ENCODE data around the gene LRTM2.

LRTM2 gene

DNA sequence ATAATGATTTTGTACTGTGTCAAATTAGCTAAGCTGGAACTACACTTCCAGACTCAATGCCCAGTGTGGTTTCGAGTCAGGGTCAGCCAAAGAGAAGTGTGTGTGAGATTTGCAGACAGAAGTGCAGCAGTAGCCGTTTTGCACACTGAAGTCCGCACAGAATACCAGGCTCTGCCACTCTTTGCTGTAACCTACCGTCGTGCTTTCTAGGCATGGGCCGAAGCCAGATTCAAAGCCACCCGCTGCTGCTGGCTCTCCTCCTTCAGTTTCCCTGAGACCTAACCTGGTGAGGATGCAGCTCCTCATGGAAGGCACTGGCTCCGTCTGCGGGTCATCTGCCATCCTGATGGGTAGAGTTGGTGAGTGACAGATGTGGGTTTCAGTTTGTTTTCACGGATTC lies 48.8 kb downstream of the LRTM2 start:
- no peak for DNase-seq

DNA sequence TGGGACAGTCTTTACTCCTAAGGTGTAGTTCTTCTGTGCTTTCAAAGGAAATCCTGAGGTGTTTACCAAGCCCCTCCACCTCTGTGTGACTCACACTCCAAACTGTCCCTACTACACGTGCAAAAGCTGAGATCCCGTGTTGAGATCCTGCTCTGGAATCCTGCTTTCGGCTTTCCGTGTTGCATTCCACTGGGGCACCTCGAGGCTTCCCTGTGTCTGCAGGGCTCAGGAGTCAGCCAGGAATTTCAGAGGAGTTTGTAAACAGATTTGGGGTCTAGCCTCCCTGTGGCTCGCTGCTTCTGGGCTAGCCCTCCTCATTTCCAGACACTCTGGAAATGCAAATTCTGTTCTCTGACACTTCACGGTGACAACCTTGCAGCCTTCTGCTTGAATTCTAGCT lies 49.7 kb downstream of the LRTM2 start:
- no peak for DNase-seq

DNA sequence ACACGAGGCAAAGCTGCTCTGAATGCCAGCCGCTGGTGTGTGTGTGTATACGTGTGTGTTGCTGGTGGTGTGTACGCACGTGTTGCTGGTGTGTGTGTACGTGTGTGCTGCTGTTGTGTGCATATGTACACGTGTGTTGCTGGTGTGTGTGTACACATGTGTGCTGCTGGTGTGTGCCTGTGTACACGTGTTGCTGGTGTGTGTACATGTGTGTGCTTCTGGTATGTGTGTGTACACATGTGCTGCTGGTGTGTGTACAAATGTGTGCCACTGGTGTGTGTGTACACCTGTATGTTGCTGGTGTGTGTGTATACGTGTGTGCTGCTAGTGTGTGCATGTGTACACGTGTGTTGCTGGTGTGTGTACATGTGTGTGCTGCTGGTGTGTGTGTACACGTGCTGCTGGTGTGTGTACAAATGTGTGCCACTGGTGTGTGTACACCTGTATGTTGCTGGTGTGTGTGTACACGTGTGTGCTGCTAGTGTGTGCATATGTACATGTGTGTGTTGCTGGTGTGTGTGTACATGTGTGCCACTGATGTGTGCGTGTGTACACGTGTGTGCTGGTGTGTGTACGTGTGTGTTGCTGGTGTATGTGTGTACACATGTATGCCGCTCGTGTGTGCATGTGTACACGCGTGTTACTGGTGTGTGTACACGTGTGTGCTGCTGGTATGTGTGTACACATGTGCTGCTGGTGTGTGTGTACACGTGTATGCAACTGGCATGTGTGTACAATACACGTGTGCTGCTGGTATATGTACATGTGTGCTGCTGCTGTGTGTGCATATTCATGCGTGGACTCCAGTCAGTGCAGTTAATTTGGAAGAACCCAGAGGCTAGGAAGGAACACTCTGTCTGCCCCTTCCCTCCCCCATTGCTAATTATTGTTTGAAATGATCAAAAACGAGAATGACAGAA lies 50.9 kb downstream of the LRTM2 start:
- DNase-seq = no peak

DNA sequence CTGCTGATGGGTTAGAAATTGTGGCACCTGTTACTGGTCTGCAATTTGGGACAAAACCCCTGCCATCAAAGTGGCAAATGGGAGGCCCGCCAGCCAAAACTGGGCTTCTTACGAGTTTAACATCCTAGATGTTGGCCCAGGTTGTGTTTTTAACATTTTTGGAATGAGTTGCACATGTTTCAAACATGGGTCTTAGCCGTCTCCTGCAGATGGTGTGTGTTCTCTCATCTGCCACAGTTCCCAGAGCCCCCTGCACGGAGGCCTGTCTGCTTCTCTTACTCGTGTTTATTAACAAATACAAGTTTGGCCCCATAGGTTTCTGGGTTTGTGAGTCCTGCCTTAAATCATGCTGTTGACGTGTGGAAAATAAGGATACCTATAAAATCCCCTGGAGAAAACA lies 51.6 kb downstream of the LRTM2 start:
- no peak for DNase-seq

DNA sequence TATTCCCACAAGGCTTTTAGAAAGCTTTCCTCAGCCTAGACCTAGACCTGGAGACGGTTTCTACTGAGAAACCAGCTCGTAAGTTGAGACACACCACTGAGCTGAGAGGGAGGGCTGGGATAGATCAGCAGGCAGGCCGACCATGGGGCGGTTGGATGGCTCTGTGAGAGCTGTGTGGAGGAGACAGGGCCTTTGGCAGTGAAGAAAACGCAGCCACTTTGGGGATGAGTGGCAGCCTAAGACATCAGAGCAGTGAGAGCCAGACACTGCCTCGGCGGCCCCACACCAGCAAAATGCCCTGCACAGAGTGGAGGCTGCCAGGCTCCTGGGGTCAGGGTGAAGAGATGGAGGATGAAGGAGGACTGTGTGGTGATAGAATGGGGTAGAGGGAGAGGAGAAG lies 52.1 kb downstream of the LRTM2 start:
- no peak for DNase-seq

DNA sequence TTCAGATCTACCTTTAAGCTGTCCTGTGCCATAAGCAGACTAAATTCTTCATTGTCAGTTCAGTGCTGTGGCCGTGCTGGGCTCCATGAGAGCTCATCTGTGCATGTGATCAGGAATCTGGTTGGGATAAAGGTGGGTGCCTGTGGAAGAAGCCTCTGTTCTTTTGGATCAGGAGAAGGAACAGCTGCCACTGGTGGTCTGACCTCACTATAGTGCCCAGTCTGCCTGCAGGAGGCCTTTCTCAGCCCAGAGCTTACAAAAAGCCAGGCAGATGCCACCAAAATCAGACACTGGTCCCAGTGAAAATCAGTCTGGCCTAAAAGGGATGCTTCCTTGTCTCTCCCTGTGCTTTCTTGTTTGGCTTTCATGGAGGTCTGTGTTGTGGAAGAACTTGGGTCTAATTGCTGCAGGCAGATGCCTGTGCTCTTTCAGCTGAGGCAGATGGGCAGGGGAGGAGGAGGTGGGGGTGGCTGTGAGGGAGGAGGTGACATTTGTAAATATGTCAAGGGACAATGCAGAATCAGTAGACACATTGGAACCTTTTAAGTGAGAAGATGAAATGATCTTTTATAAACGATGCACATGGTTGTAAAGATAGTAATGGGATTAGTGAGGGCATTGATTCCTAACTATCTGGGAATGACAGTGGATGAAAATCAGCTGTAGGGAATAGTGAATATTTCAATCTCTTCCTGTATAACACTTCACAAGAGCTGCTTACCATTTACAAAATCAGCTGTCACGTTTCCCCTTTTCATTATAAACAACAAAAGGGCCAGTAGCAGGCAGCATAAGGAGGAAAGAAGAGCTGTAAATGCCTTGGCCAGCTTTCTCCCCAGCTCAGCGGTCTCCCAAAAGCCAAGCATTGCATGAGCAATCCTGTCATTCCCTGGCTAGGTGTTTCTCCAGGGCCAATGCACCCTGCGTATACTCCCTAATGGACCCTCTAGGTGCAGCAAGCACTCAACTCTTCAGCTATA lies 53.5 kb downstream of the LRTM2 start:
- DNase-seq = no peak

DNA sequence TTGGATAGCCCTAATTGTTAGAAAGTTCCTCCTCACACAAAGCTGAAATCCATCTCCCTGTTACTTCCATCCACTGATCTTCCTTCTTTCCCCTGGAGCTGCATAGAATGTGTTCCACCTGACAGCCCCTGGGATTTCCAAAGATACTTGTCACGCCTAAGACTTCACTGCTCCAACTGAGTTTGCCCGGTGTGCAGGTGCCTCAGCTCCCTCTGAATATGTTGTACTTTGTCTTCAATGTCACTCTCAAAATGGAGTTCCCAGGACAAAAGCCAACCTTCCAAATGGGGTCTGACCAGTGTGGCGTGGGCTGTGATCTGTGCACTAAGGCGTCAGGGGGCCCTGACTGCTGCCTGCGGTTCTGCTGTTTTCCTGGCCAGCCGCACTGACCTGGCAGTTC lies 55.2 kb downstream of the LRTM2 start:
- no peak for DNase-seq

DNA sequence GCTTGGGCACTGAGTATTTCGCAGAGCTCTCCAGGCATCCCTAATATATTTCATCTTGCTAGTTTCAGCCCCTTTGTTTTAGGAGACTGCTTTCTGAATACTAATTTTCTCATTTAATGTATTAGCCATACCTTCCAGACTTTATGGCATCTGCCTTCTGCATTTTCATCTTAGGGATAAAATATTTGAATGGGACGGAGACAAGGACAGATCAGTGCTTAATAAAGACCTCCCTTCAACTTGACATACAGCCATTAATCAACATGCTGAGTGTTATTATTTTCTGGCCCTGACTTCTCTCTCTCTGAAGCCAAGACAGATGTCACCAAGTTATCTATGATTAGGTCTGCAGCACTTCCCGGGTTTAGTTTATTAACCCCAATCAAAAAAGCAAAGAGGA lies 55.7 kb downstream of the LRTM2 start:
- DNase-seq = no peak

DNA sequence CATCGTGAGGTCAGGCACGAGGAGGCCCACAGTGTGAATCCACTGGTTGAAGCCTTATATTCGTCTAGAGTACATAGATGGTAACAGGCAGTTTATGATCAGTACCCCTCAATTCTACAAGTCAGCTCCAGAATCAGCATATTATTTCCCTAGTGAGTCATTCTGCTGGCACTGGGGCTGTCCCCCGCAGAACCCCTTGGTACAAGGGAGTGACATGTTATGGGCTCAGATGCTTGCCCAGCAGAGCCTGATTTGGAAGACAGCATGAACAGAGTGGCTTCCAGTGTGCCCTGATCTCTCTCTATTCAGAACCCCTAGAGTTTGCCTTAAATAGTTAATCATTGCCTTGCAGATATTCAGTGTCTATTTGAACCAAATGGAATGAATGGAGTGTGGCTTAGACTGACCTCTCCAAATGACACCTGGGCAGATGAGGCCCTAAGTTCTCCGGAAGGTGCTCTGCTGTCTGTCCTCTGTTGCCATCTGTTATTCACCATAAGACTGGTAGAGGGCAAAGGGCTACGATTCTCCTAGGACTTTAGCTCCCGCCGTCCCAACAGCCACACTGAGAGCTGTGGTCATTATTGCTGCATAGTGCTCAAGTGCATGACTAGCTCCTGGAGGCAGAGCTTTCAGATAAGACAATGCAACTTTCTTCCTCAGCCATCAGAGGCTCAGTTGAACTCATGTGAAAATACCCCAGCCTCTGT lies 57.0 kb downstream of the LRTM2 start:
- no peak for DNase-seq

DNA sequence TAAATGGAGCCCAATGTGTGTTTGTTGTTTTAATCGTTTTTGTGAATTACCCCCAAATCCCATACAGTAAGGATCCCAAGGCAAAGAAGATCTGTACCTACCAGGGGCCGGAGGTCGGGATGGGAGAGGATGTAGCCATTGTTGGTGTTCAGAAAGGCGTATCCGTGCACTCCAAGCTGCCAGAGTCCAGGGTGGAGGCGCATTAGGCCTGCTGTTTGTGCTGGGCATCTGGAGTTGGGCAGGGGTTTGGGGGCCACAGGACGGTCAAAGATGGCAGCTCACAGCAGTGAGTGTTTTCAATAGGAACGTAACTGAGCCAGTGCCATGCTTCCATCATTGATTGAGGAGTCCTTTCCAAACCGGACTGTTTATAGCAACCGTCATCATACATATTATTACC lies 57.8 kb downstream of the LRTM2 start:
- DNase-seq = no peak

DNA sequence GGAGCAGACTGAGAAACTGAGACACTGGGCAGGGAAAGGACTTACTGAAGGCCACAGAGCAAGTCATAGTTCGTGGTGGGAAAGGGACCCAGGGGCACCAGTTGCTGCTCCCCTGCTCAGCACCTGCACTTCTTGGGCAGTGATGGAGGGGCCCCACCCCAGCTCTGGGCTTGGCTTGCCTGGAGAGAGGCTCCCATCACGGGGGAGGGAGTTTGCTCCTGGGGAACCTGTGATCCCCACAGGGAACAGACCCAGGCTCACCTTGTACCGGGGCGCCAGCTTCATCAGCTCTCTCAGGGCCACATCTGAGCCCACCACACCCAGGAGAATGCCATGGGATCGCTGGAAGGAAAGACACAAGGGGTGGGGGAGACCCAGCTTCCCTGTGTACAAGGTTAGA lies 58.3 kb downstream of the LRTM2 start:
- no peak for DNase-seq

DNA sequence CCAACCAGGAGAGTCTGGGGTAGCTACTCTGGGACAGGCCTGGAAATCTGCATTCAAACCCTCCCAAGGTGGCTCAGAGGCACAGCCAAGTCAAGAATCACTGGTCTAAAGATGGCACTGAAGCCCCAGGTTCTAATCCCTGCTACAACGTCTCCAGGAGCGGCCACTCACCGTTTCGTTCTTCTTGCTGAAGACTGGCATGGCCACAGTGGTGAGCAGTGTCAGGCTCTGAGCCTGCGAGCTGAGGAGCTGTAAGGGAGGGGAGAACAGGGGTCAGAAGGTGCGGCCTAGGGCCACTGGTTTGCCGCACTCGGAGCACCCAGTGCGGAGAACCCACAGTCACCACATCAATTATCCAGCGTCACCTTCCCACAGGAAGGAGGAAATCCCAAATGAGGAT lies 59.3 kb downstream of the LRTM2 start:
- DNase-seq = no peak

DNA sequence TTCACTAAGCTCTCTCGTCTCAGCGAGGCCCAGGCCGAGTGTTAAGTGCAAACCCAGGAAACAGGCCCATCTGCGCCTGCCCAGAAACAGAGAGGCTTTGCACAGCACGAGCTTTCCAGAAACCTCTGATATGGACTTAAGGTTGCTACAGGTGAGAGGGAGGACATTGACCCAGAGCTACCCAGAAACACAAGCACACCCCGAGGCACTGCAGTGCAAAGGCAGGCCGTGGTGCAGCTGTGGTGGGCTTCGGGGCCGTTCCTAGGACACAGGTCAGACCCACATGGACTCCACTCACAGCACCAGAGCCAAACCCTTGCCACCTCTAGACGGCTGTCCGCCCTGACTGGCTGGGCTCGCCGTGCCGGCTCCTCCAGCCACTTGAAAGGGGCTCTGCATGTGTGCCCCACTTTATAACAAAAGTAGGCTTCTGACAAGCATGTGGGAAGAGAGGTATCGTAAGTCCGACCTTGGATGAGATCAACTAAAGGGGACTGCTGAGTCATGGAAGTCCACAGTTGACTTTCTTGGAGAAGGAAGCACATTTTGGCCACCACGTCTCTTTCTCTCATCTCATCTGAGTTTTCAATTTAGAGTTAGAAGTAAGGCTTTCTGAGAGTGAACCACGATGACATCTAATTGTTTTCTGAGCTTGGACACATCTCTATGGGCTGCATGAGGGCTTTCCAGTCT lies 59.9 kb downstream of the LRTM2 start:
- DNase-seq = no peak

DNA sequence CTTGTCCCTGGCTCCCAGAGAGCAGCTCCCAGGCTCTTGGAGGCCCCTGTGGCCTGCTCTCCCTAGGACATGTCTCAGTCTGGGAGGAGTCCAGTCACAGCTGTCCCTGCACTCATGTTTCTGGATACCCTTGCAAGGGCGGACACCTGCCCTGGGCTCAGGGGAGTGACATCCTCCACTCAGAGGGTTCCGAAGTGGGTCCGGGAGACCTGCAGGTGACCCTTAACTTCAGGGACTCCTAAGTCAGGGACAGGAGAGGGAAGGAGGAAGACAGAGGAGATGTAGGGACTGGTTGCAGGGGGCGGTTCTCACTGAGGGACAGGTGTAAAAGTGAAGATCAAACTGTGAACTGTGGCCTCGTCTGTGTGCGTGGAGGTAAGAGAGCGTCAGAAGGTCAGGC lies 60.5 kb downstream of the LRTM2 start:
- no peak for DNase-seq

DNA sequence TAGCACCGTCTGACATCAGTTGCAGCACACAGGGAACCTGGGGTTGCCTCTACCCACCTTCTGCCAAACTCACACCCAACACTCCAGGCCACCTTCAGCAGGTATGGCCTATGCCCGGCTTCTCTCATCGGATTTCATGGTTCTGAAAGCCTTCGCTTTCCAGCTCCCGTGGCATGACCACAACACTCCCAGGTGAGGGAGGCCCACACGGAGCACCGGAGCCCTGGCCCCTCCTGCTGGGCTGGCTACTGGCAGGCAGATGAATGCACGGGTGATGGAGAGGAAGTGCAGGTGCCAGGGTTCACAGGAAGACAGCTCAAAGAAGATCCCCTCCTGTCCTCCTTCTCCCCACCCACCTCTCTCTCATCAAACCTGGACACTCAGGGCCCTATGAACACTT lies 60.9 kb downstream of the LRTM2 start:
- DNase-seq = no peak

DNA sequence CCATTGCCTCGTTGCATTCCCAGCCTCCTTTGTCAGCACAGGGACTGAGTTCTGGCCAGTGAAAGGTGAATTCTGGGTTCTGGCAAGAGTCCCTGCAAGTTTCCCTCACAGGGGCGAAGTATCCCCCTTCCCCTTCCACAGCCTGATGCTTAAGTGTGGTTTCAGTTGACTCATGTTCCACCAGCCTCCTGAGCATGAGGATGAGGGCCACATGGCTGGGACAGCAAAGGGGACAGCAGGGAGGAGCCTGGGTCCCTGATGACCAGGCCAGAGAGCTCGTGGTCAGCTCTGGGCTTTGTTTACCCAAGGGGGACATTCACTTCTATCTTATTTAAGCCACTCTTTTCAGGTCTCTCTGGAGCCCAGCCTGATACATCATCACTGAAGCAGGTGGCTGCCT lies 61.6 kb downstream of the LRTM2 start:
- DNase-seq = no peak

DNA sequence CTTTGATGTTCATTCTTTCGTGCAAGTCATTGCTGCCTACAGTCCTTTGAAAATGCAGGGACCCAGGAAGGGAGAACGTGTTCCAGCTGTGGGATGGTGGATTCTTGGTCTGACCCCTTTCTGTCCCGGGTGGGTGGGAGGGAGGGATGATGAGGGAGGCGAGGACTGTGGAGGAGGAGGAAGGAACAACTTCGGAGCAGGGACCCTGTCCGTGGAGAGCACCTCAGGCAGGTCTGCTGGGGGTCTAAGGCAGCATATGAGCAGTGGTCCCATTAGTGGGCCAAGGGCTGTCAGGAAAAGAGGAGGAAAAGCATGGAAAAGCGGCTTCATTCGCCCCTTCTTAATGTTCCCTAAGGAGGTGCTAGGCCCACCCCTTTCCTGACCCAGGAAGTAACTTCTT lies 62.0 kb downstream of the LRTM2 start:
- no peak for DNase-seq

DNA sequence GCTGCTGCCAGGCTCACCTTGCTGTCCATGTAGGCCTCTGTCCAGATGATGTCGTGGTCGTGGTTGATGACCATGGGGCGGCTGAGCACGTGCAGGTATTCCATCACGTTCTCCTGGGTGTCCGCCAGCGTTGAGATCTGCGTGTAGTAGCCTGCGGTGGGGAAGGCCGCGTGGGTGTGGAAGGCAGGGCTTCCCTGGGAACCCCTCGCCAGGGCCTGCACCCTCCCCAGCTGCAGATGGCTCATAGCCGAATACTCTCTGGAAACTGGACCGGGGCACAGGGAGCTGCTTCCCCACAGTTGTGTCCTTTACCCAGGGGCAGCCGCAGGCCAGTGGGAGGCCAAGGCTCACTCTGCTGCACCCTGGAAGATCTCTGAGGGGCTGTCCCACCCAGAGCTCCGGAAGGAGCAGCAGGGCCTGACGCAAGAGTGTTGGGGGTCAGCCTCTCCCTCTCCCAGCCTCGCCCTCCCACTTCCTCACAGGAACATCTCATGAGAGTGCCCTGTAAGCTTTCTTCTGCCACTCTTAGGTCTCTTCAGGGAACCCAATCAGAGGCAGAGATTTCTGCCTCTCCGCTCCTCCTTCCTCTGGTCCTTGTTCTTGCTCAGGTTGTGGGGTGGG lies 62.6 kb downstream of the LRTM2 start:
- DNase-seq = no peak

DNA sequence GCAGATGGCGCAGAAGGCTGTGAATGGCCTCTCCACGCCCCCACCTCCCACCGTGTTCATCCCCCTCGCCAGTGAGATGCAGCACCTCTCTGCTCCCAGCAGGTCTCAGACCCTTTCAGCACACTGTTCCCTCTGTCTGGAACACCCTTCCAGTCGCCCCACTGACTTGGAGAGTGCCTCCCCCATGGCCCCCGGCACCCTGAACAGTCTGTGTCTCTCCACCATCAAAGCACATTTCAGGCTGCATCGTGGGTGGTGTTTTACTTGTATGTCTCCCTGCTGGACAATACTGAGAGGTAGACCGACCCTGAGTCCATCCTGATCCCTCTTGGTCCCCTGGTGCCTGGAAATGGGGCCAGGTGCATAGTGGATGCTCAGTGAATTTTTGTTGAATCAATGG lies 63.1 kb downstream of the LRTM2 start:
- DNase-seq = no peak

DNA sequence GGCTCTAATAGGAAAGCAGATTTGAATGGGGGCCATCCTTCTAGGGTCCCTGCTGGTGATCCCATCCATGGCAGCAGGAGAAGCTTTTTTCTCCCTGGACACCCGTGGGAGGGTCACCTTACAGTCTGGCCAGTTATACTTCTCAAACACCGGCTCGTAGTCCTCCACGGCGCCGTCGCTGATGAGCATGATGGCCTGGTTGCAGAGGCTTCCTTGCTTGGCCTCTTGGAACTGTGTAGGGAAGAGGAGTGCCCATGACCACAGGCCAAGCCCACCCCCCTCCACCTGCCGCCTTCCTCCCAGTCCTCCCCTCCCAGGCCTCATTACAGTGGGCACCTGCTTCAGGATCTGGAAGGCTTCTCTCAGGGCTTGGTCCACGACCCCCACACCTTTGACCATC lies 64.3 kb downstream of the LRTM2 start:
- no peak for DNase-seq

DNA sequence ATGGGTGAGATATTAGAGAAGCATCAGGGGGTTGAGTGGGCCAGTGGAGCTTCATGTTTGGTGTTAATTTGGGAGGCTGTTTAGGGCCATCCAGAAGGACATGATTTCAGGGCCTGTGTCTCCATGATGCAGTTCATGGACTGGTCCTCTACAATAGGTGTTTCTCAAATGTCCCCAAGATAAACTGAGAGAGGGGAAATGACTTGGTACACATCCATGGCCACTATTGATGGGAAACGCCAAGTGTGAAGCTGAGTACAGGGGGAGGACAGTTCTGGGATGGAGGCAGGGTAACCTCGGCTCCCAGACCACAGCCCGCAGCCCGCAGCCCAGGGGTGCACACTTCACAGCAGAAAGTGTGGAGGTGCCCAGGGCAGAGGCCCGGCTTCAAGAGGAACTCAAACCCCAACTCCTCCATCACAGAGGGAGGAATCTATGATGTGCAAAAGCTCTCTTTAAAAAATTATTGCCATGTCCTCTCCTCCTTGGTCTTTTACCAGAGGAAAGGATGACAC lies 64.8 kb downstream of the LRTM2 start:
- DNase-seq = no peak
